Endothelial cell of umbilical vein (primary cell): ENCODE data around the gene POU2AF1. TPM values are rescaled to one million over a fixed set of nuclear protein-coding genes. Genes with fewer than 3 reads are reported as not detected.

ENCODE experiments used
- BruUV-seq: library from RNA; stranded (reverse); fragments of 400-500 nt; replicated peaks from 2 replicates; lab custom pipeline; 2021; lab: Mats Ljungman, UMichigan
- CTCF ChIA-PET: fragments of 300-600, 350-600 bp; sonication (Branson Sonifier 250); formaldehyde crosslinking; loops from one replicate; lab custom pipeline; 2021; ENCODE audit warnings: antibody characterized with exemption, inconsistent platforms; lab: Charles Lee
- POLR2A ChIA-PET: fragments of 300-600, 350-600 bp; sonication (Branson Sonifier 250); formaldehyde crosslinking; loops from one replicate; lab custom pipeline; 2021; ENCODE audit warnings: antibody characterized with exemption, inconsistent platforms; lab: Charles Lee
- DNase-seq: peaks from one replicate; pipeline ENCODE4 v3.0.0-alpha.2; 2011; ENCODE audit warnings: low read depth, low spot score
- FAIRE-seq: peaks from 2 replicates; lab custom pipeline; 2011; peaks lifted over from hg19 to GRCh38; lab: Jason Lieb, UNC
- H2AFZ ChIP-seq: 2 replicates; pipeline ENCODE4 v1.6.0; 2012; ENCODE audit warnings: low read depth, low read length, control low read depth, inconsistent platforms
- H3K27ac ChIP-seq: 2 replicates; pipeline ENCODE4 v1.5.1; 2011; ENCODE audit warnings: low read depth, mild to moderate bottlenecking, control low read depth, low read length, moderate library complexity; ENCODE audit not compliant: insufficient read depth
- H3K27me3 ChIP-seq, 2 experiments: 2 replicates each; pipeline versions ENCODE4 v1.6.0 to v1.6.1; 2011; ENCODE audit warnings: low read length in 2 of 2, mixed read lengths in 1 of 2; ENCODE audit not compliant: control insufficient read depth in 2 of 2, insufficient read depth in 2 of 2
- H3K36me3 ChIP-seq, 2 experiments: 2 replicates in 1 of 2; 3 replicates in 1 of 2; pipeline ENCODE4 v1.5.1; 2011; ENCODE audit warnings: low read length in 2 of 2, mild to moderate bottlenecking in 1 of 2, moderate library complexity in 1 of 2; ENCODE audit not compliant: control insufficient read depth in 2 of 2, insufficient read depth in 2 of 2; ENCODE audit errors: extremely low read depth in 1 of 2
- H3K4me1 ChIP-seq: 3 replicates; pipeline ENCODE4 v1.5.1; 2011; ENCODE audit warnings: mild to moderate bottlenecking, low read length; ENCODE audit not compliant: control insufficient read depth, insufficient read depth; ENCODE audit errors: extremely low read depth
- H3K4me2 ChIP-seq: 2 replicates; pipeline ENCODE4 v1.6.1; 2011; ENCODE audit warnings: low read length, control low read depth, mixed read lengths; ENCODE audit not compliant: insufficient read depth
- H3K4me3 ChIP-seq, 3 experiments: fragments of 200-600 bp in 1 of 3; sonication (generic), shearing (Covaris generic) in 1 of 3; replicated peaks in 1 of 3; 2 replicates each; pipeline ENCODE4 v1.5.1; 2011 to 2016; ENCODE audit warnings: control low read depth in 3 of 3, low read length in 3 of 3, mild to moderate bottlenecking in 2 of 3, inconsistent platforms in 1 of 3, low read depth in 1 of 3, moderate library complexity in 1 of 3; ENCODE audit not compliant: insufficient read depth in 1 of 3
- H3K79me2 ChIP-seq: 2 replicates; pipeline ENCODE4 v1.6.0; 2012; ENCODE audit warnings: low read length, inconsistent platforms; ENCODE audit not compliant: control insufficient read depth, insufficient read depth
- H3K9ac ChIP-seq: replicated peaks from 2 replicates; pipeline ENCODE3; 2011; ENCODE audit warnings: low read length, control low read depth; ENCODE audit not compliant: insufficient read depth; ENCODE audit errors: extremely low read depth
- H3K9me1 ChIP-seq: replicated peaks from 3 replicates; pipeline ENCODE4 v1.6.0; 2011; ENCODE audit warnings: mild to moderate bottlenecking, low read length; ENCODE audit not compliant: control insufficient read depth, insufficient read depth; ENCODE audit errors: extremely low read depth
- H3K9me3 ChIP-seq: replicated peaks from 2 replicates; pipeline ENCODE4 v1.5.1; 2012; ENCODE audit warnings: low read length, inconsistent platforms; ENCODE audit not compliant: control insufficient read depth, insufficient read depth
- H4K20me1 ChIP-seq: replicated peaks from 2 replicates; pipeline ENCODE3; 2011; ENCODE audit warnings: mild to moderate bottlenecking, low read length; ENCODE audit not compliant: control insufficient read depth, insufficient read depth; ENCODE audit errors: extremely low read depth
- CTCF ChIP-seq, 2 donors: IDR thresholded peaks; 1 replicate in 1 of 2; 2 replicates in 1 of 2; pipeline ENCODE4 v1.5.1; 2011; ENCODE audit warnings: low read length in 2 of 2, mild to moderate bottlenecking in 2 of 2, moderate library complexity in 2 of 2, control low read depth in 1 of 2, inconsistent platforms in 1 of 2, low read depth in 1 of 2; ENCODE audit not compliant: insufficient read depth in 1 of 2; ENCODE audit errors: extremely low read depth in 1 of 2
- EZH2 ChIP-seq: IDR thresholded peaks from 2 replicates; pipeline ENCODE4 v1.6.1; 2012; ENCODE audit warnings: borderline replicate concordance, low read depth, mild to moderate bottlenecking, moderate library complexity, low read length, inconsistent platforms; ENCODE audit not compliant: severe bottlenecking
- FOS ChIP-seq: IDR thresholded peaks from 2 replicates; pipeline ENCODE4 v1.6.1; 2011; ENCODE audit warnings: mild to moderate bottlenecking, low read length, moderate library complexity, borderline replicate concordance; ENCODE audit not compliant: insufficient read depth
- GATA2 ChIP-seq: IDR thresholded peaks from 2 replicates; pipeline ENCODE4 v1.7.0; 2011; ENCODE audit warnings: low read depth, mild to moderate bottlenecking, moderate library complexity, mixed read lengths, low read length; ENCODE audit not compliant: insufficient read length, insufficient read depth
- JUN ChIP-seq: IDR thresholded peaks from 2 replicates; pipeline ENCODE4 v1.6.1; 2011; ENCODE audit warnings: borderline replicate concordance, low read depth; ENCODE audit not compliant: insufficient read length, insufficient read depth
- MAX ChIP-seq: IDR thresholded peaks from 2 replicates; pipeline ENCODE4 v1.6.1; 2011; ENCODE audit not compliant: insufficient read depth, insufficient read length
- MYC ChIP-seq: IDR thresholded peaks from one replicate; pipeline ENCODE4 v1.6.1; 2011; ENCODE audit warnings: mild to moderate bottlenecking, low read depth, low read length
- POLR2A ChIP-seq: IDR thresholded peaks from 2 replicates; pipeline ENCODE4 v1.6.1; 2012; ENCODE audit warnings: low read depth, mild to moderate bottlenecking, control low read depth, low read length
- POLR2AphosphoS5 ChIP-seq: IDR thresholded peaks from 2 replicates; pipeline ENCODE4 v1.6.1; 2012; ENCODE audit warnings: low read depth, mild to moderate bottlenecking, control low read depth, low read length, moderate library complexity; ENCODE audit not compliant: insufficient read depth
- dilution Hi-C: fragments of 300-500 bp; cut with MboI; formaldehyde crosslinking; loops from one replicate; pipeline ENCODE4 v1.15.0; 2019; ENCODE audit warnings: low sequenced_read_pairs; ENCODE audit not compliant: extremely low pct_ligation_motif_present
- intact Hi-C: fragments of 100-400 bp; cut with micrococcal nuclease; formaldehyde crosslinking; loops from one replicate; pipeline ENCODE4 v1.10.0; 2022
- polyA plus RNA-seq, 4 experiments: library from polyadenylated mRNA; depleted of rRNA in 3 of 4; stranded (reverse) in 3 of 4; unstranded in 1 of 4; fragments of >200 nt; gene quantifications; 2 replicates each; pipeline versions ENCODE4 v1.2.1 to v1.2.3, GENCODE V29; 2011 to 2012; ENCODE audit warnings: missing spikeins in 1 of 4
- total RNA-seq: library from RNA; stranded (reverse); gene quantifications from 2 replicates; pipeline ENCODE4 v1.2.3, GENCODE V29; 2021

POU2AF1 gene
- total and polyA plus RNA-seq, 2 donors (not counting 3 experiments of a cell fraction or from before 2014, with no cell fraction given) = not detected

GRCh38 chr11:111342329-111342728, 36.7 kb downstream of the POU2AF1 start:
- TF ChIP-seq EZH2 (no peak), POLR2AphosphoS5 (no peak), JUN (no peak), FOS (no peak), CTCF (IDR thresholded peaks at IDR 0.05; ENCODE audit: extremely low read depth in 1 of 2, insufficient read depth in 1 of 2, low read depth in 1 of 2, low read length in 2 of 2) (no peak), POLR2A (no peak), GATA2 (no peak), MYC (no peak), MAX (no peak)
- no peak overlapping the region for H2AFZ ChIP-seq
- H3K9me1 ChIP-seq = no peaks in the 10 kb centered on the region
- FAIRE-seq = no peak
- H3K4me2 ChIP-seq = no peak overlapping the region
- H3K79me2 ChIP-seq = no peaks in the 10 kb centered on the region
- H3K9me3 ChIP-seq = no peaks in the 10 kb centered on the region
- intact Hi-C loops = no loop called here
- H3K27ac ChIP-seq = no peak overlapping the region
- no peak for DNase-seq
- ChIA-PET CTCF (no interaction called here), POLR2A (no interaction called here)
- no peak overlapping the region for H3K4me3 ChIP-seq
- no peaks in the 10 kb centered on the region for H4K20me1 ChIP-seq
- no peaks in the 10 kb centered on the region for H3K4me1 ChIP-seq
- dilution Hi-C loops = no loop called here
- H3K36me3 ChIP-seq = no peaks in the 10 kb centered on the region
- H3K27me3 ChIP-seq = no peaks in the 10 kb centered on the region
- H3K9ac ChIP-seq = no peak overlapping the region
- BruUV-seq = no TSS peak
